Occipital lobe (tissue), 2 donors: ENCODE measurements around the gene NRF1. TPM values are rescaled to one million over a fixed set of nuclear protein-coding genes. Genes with fewer than 3 reads are reported as not detected.

Source experiments
- DNase-seq: peaks from one replicate; lab custom pipeline; 2025; lab: John Stamatoyannopoulos, UW
- total RNA-seq: library from RNA; depleted of rRNA; stranded (reverse); fragments of >200 nt; gene quantifications from one replicate; pipeline ENCODE4 v1.2.3, GENCODE V29; 2014

The NRF1 gene
- total RNA-seq, 1 donor from 2014 or later: 16.1 TPM

DNA sequence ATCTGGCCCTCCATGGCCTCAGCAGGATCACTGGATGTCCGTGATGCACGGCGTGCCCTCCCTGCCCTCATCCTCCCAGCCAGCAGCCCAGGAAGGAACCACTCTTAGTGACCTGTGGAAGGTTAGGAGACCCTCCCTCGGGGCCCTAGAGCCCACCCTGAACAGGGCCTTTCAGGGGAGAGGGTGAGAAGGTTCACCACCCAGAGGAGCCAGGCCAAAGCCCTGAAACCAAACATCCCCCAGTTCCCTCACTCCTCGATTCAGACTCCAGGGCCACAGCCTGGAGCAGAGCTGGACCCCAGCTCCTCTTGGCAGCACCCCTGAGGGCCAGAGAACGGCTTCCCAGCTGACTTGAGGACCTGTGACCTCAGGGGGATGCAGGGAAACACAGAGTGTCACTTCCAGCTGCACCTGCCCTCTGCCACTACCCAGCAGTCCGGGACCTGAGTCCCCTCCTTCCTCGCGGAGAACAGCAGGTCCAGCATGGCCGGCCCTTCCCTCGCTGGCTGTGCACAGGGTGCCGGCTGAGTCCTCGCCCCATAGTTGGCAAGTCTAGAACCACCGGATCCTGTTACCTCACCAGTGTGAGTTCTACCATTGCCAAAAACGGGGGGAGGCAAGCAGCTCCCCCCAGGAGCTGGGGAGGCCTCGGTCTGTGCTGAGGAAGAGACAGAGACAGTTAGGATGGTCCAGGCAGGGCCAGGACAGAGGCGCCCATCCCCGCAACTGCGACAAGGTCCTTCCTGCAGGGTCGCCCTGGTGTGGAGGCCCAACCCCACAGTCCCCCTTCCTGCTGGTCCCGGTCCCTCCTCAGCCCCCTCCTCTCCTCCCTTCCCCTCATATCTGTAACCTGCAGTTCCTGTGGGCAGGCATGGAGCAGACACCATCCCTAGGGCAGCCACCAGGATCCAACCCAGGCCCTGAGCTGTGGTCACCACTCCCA is 158.6 kb downstream of the NRF1 start:
- no peak for DNase-seq

DNA sequence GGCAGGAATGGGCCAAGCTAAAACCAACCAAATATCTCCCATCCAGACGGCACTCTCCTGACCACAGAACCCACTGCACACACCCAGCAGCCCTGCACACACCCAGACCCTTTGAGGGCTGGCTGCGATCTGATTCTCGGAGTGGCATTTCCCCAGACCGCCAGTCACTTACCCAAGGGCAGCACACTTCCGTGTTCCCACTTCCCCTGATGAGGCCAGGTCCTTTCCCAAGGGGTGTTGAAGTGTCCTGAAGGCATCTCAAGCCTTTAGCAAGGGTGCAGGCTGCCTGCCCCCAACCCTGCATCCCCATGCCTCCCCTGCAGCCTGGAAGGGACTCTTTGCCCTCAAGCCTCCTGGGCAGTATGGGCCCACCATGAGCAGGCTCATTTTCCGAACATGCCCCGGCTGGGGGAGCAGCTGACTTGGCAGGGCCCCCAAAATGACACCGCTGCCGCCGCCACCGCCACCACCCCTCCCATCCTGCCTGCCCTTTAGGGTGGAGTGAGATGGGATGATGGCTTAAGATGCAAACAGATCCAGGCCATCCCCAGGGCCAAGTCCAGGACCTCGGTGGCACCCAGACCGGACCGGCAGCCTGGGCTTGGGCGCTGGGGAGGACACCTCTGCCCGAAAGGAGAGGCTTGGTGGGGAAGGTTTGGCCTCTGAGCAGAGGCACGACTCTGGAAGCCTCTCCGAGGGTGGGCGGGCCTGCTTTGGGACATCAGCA is 159.8 kb downstream of the NRF1 start:
- DNase-seq: no peak

DNA sequence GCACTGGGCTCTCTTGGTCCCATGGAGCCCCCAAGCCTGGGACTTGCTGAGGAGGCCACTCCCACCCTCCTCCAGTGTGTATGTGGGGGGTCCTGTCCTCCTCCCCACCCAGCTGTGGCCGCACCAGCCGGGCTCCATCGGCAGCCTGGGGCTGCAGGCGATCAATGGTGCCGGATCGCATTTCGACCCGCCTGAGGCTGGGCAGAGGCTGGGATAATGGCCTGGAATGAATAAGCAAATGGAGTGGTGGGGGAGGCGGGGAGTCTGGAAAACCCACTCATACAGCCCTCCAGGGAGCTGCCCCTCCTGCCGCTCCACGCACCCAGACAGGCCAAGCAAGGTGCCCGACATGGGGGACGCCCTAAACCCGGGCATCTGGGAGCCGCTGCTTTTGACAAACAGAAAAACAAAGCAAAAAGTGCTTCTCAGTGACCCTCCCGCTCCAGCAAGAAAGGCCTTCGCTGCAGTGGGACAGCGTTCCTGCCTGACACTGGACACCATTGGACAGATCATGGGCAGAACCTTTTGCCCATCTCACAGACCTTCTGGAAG is 160.5 kb downstream of the NRF1 start:
- DNase-seq: no peak

DNA sequence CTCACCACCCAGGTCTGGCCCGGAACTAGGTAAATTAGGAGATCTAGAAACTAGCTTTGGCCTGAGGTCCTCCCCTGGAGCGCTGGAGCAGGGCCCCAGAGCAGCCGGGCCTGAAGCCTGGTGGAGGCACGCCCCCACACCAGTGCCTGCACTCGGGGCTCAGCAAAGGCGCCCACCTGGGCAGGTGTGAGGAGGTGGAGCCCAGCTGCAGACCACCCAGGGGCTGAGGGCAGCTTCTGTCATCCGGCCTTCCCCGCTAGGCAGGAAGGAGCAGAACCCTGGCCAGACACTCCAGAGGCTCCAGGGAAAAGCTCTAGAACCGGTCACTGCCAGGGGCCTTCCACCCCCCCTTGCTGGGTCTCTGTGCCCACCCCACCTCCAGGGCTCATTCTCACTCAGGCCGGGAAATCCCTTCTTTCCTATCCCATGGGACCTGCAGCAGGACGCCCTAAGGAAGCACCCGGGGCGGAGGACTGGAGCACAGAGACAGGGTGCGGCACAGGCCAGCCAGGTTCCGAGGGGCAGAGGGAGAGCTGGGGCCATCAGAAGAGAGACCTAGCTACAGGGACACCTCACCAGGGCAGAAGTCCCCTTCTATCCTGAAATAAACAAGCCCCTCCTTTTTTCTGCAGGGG is 161.2 kb downstream of the NRF1 start:
- DNase-seq: no peak

DNA sequence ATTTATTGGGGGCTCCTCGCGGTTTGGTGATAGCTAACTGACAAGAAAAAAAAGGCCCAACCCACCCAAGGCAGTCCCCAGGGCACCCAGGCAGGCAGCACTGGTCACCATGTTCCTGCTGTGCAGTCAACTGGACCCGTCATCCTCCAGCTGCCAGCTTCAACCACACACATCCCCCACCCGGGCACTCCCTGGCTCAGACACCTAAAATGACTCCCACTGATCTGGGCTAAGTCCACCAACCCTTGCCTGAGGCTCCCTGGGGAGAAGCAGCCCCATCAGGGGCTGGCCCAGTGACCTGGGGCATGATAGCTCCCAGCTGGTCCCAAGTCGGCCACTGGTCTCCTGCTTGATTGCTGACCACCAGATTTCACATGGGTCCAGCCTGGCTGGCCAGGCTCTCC is 161.8 kb downstream of the NRF1 start:
- DNase-seq: no peak

DNA sequence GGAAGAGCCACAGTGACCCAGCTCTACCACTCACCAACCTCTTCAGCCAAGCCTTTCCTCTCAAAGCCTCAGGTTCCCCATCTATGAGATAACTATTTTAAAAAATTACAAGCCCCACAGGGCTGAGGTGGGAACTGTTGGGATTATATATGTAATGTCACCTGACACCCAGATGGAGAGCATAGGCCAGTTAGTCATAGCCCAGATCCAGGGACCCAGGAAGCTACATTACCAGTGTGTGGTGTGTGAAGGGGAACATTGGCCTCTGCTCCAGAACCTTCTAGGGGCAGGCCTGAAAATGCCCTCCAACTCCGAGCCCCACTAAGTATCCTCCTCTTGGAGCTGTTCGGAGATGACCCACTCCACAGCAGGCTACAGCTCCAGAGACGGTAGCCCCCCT is 162.4 kb downstream of the NRF1 start:
- no peak for DNase-seq

DNA sequence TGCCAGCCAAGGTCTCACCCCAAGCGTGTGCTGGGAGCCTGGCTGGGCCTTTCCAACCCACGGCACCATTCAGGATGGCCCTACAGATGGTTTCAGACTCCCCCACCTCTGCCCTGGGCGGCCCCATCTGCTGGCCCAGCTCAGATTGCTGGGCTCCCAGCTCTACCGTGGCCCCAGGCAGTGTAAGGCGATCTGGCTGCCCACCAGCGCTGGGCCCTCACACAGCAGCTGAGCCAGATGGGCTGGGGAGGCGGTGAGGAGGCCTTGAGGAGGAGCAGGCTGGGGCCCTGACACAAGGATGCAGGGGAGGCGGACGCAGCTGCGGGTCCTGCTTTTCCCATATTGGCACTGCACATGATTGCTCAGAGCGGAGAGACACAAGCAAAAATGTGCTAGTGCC is 162.8 kb downstream of the NRF1 start:
- DNase-seq: no peak

DNA sequence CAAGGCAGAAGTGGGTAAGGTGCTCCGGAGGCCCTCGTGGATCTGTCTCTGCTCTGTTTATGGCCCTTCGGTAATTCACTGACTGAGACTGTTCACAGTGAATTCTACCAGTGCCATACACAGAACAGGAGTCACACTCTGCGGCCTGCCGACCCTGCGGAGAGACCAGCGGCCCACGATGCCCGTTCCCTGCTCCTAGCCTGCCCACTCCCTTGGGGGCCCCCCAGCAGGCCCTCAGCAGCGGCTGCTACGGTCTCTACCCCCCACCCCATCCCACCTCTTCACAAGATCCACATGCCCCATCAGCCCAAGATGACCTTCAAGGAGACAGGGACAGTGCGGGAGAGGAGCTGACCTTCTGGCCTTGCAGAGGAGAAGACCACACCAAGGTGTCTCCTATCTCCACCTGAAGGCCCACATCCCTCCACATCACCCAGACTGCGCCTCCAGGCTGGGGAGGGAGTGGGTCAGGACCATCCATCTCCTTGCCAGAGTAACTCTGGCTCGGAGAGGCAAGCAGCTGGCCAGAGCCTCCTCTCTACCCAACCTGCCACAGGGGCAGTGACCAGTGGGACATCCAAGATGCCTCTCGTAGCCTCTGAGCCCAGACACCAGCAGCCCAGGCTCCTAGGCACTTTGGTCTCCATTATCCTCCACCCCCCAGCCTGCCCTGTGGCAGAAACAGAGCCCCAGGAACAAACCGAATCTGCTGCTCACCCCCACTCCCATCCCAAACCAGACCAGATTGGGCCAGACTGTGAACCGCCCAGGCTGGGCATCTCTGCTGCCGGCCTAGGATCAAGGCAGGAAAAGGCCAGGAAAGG is 163.6 kb downstream of the NRF1 start:
- DNase-seq: no peak

DNA sequence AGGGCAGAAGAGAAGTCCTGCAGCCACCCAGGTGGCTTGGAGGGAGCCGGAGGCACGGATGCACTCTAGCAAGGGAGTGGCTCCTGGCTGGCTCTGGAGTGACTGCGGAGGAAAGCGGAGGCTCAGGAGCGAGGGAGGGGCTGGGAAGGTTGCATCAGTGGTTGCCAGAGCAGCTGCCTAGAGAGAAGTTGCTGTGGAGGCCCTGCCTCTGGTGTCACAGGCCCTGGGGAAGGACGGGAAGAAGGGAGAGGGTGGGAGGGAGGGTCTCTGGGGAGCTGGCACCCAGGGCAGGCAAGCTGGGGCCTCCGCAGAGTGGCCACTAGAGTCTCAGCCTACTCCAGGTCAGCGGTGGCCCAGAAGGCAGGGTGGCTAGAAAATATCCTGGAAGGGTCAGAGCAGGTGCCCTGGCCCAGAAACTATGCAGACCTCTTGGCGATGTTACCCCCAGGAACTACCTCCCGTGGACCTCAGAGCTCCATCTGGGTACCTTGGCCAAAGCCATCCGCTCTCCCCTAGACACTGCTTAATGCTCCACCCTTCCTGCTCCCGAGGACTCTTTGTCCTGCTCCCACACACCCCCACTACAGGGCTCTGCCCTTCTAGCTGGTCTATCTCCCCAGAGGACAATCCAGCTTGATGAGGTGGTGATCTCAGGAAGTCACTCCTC is 164.3 kb downstream of the NRF1 start:
- no peak for DNase-seq

DNA sequence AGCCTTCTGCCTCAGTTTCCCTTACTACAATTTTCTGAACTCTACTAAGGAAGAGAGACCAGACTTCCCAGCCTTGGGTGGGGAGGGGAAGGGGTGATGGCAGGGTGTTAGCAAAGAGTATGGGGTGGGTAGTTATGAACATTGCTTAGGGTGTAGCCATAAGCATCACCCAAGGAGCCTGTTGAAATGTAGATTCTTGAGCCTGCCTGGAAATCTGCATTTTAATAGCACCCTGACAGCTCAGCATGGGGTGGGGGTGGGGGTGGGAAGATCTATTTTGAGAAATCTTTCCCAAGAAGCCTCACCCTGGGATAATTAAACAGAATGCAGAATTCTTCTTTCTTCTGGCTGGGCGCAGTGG is 164.8 kb downstream of the NRF1 start:
- no peak for DNase-seq

DNA sequence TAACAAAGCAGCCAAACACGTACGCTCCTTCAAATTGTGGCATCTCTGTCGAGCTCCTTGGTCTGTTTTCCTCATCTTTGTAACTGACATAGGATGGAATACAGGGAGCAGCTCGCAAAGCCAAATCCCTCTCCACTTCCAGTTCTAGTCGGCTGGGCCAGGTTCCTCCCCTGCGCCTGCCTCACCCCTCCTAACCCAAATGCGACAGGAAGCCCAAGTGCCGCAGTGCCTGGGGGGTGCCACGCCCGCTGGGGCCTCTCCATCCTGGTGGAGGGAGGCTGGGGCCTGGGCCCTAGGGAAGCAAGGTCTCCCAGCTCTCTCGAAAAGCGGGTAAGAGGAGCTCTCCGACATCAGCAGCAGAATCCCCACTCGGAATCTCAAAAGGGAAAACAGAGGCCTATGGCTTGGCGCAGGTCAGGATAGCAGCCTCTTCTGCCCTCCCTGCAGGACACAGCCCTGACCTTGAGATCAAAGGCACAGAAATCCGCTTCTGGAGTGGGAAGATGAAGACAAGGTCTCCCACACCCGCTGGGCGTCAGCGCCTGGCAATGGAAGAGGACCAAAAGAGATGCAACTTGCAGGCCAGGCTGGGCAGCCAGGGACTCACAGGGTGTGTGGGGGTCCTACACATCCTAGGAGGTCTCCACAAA is 165.8 kb downstream of the NRF1 start:
- no peak for DNase-seq

DNA sequence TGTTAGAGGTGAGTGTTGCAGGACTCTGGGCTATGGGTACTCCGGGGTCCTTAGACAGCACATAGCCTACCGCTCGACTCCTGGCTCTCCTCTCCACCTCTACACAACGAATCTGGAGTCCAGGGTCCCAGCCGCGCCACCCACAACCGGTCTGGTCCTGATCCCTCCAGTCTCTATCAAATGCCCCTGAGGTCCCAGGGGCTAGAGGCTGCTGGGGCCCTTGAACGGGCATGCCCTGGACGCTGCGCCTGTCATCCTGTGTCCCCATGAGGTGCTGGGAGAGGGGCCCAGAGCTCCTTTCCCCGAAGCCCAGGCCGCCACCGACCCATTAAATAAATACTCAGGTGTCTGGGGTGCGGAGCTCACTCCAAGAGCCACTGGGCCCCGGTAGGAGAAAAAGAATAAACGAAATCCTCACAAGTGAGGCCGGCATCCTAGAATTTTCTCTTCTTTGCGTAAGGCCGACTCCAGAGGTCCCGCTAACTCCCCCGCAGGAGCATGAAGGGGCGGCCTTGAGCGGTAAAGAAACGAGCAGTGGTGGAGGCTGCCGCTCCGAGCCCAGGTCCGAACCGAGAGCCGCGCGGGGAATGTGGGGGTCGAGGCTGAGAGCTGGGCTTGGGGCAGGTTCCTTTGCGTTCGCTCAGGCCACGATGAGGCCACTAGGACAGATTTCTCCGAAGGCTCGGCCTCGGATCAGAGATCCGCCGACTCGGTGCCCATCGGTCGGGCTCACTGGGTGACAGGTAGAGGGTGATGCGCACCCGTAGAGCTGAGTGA is 166.7 kb downstream of the NRF1 start:
- no peak for DNase-seq

DNA sequence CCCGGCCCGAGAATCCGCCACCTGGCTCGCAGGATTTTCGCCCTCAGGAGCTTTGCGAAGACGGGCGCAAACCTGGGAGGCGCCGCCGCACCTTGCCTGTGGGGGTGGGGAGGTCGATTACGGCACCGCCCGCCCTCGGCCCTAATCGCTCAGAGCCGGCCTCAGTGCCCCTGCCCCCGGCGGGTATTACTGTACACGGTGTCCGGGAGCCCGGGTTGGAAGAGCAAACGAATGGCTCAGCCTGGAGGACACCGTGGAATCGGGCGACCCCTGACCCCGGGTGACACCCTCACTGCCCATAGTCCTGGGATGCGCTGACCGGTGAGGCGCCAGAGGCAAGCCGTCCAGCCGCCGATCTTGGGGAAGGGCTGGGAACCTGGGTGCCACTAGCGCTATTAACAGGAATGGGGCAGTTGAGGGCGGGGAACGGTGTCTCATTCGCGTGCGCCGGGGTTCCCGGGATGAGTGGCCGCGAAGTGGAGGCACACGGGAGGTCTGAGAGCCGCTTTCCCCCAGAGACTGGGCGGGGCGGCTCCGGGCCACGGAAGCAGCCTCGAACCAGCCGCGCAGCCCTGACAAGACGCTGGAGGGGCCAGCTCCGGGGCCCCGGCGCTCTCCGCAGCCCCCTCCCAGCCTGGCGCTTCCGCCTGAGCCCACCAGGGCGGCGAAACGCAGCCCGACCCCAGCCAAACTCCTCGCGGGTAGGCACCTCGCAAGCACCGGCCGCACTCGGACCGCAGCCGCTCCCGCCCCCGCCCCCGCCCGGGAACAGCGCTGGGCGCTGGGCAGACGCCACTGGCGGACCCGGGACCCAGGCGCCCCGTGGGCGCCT is 167.5 kb downstream of the NRF1 start:
- no peak for DNase-seq

DNA sequence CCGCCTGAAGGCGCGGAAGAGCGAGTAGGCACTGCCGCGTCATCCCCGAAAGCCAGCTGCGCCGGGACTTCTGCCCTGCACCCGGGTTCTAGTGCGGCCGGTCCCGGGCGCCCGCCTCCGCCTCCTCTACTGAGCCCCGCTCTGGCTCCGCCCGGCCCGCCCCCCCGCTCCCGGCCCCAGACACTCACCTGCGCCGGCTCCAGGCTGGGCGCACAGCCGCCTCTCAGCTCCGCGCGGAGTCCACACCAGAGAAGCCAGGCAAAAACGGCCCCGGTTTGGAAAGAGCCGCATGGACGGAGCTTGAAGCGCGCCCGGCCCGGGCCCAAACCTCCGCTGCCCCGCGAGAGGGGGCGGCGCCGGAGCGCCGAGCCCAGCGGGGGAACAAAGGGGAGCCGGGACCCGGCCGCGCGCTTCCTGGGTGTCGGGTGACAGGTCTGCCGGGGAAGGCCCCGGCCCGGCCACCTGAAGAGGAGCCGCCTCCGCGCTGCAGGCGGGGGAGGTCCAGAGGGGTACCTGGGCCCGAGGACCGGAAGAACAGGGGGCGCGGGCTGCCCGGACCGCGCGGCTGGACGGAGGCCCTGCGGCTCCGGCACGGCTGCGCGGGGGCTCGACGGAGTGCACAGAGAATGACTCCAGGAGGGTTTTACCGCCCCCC is 168.2 kb downstream of the NRF1 start:
- no peak for DNase-seq

DNA sequence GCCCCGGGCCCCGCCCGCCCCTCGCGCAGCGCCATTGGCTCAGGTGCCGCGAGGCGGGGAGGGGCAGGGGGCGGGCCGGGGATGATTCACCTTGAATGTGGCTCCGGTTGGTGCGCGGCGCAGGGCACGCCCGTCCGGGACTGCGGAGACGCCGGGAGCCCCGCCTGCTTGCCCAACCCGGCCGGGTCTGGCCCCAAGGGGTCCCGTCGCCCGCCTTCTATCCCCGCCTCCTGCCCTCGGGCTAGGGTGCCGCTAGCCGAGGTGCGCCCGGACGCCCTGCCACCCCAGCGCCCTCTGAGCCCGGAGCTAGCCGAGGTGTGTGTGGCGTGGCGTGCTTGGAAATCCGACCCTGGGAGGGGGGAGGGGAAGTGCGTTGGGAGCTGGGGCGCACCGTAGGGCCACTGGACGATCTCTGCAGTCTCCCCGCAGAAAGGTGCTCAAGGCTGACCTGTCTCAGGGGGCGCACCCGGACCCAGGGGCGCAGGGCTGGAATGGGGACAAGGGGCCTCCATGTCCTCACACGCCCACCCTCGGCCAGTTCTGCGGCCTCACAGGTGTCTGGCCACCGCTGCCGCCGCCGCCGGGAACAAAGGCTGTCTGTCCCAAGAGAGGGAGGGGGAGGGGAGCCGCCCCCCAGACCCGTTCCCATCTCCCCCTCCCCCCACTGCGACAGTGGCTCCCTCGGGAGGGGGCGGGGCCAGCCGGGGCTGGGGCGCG is 168.9 kb downstream of the NRF1 start:
- DNase-seq: no peak

DNA sequence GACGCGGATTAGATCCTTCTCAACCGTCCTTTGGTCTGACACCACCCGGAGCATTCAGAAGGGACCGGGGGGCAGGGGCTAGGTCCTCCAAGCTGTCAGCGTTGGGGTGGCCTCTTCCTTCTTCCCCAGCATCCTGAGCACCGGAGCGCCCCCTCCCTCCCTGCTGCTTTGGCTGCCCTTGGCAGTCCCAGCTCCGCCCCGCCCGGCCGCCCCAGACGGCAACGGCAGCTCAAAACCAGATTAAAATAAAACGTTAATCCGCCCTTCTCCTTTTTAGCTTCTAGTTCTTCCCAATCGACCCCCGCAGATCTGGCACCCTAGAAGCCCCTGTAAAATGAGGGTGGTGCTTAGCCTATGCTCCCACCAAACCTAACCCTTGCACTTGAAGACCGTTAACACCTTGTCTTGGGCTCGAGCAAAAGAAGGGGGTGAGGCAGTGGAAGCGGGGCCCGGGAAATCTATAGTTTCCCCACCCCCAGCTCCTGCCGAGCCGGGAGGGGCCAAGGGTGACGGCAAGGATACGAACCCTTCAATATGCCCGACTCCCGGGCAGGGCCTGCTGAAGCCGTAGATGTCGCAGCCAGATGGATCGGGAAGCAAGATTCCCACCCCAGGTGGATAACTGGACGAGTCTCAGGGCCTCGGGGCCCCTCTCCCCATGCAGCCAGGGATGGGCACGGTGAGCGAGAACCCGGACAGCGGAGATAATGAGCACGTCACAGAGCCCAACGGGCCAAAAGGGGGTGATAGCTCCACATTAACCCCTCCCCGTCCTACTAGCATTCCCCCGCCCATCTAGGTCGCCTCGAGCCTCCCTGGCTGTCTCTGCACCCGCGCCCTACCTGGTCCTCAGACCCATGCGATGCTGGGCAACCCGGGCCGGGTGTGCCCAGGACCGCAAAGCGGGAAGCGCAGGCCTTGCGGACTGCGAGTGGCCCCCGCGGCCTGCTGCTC is 169.7 kb downstream of the NRF1 start:
- DNase-seq: no peak
